Loucy (cell line): ENCODE data around the gene DACH1.

Experiments used
- H2AFZ ChIP-seq: fragments of 200-600 bp; sonication (generic); 2 replicates; pipeline ENCODE4 v1.6.0; 2016; ENCODE audit warnings: antibody characterized with exemption, mild to moderate bottlenecking, low read length, moderate library complexity
- H3F3A ChIP-seq: fragments of 200-600 bp; 2 replicates; pipeline ENCODE4 v1.6.0; 2016; ENCODE audit warnings: antibody characterized with exemption, low read depth, mild to moderate bottlenecking
- H3K27me3 ChIP-seq: fragments of 200-600 bp; sonication (generic); 2 replicates; pipeline ENCODE4 v1.6.1; 2014; ENCODE audit warnings: low read length, mild to moderate bottlenecking; ENCODE audit not compliant: insufficient read depth, poor library complexity, severe bottlenecking
- H3K36me3 ChIP-seq: fragments of 200-600 bp; sonication (generic); 2 replicates; pipeline ENCODE4 v1.6.1; 2016; ENCODE audit warnings: low read length; ENCODE audit not compliant: insufficient read depth
- H3K4me1 ChIP-seq: fragments of 200-600 bp; sonication (generic); 2 replicates; pipeline ENCODE4 v1.5.1; 2014; ENCODE audit warnings: low read length, mild to moderate bottlenecking; ENCODE audit not compliant: insufficient read depth, poor library complexity, severe bottlenecking
- H3K4me2 ChIP-seq: fragments of 200-600 bp; sonication (generic); 2 replicates; pipeline ENCODE4 v1.6.0; 2014; ENCODE audit warnings: antibody characterized with exemption, low read length, low read depth, mild to moderate bottlenecking; ENCODE audit not compliant: poor library complexity, severe bottlenecking
- H3K4me3 ChIP-seq: fragments of 200-600 bp; sonication (generic); 2 replicates; pipeline ENCODE4 v1.5.1; 2014; ENCODE audit warnings: low read length, mild to moderate bottlenecking, mixed read lengths; ENCODE audit not compliant: poor library complexity, severe bottlenecking
- H3K79me2 ChIP-seq: fragments of 200-600 bp; sonication (generic); 2 replicates; pipeline ENCODE4 v1.6.1; 2014; ENCODE audit warnings: low read length; ENCODE audit not compliant: insufficient read depth
- H3K9ac ChIP-seq: fragments of 200-600 bp; sonication (generic); 2 replicates; pipeline ENCODE4 v1.6.0; 2014; ENCODE audit warnings: mild to moderate bottlenecking, low read depth, low read length, moderate library complexity; ENCODE audit not compliant: poor library complexity, severe bottlenecking
- H3K9me2 ChIP-seq: fragments of 200-600 bp; sonication (generic); replicated peaks from 2 replicates; pipeline ENCODE4 v1.6.1; 2016; ENCODE audit warnings: low read depth, low read length, mixed read lengths
- H3K9me3 ChIP-seq: fragments of 200-600 bp; sonication (generic); 2 replicates; pipeline ENCODE4 v1.6.1; 2014; ENCODE audit warnings: mild to moderate bottlenecking, antibody characterized with exemption, low read length, low read depth; ENCODE audit not compliant: insufficient read depth
- H4K20me1 ChIP-seq: fragments of 200-600 bp; sonication (generic); 2 replicates; pipeline ENCODE4 v1.6.0; 2014; ENCODE audit warnings: antibody characterized with exemption, low read length, mild to moderate bottlenecking; ENCODE audit not compliant: insufficient read depth, poor library complexity, severe bottlenecking
- CTCF ChIP-seq: fragments of 200-600 bp; sonication (generic); conservative IDR thresholded peaks from 2 replicates; pipeline ENCODE4 v1.5.1; 2014; ENCODE audit warnings: mild to moderate bottlenecking, antibody characterized with exemption, low read length
- EZH2phosphoT487 ChIP-seq: fragments of 200-600 bp; IDR thresholded peaks from 2 replicates; pipeline ENCODE4 v1.6.1; 2018; ENCODE audit warnings: antibody characterized with exemption, mild to moderate bottlenecking, moderate library complexity, borderline replicate concordance

Gene DACH1

GRCh38 chr13:71634602-71635443 lies 232.2 kb downstream of the DACH1 start:
- no peaks in the 10 kb centered on the region for H4K20me1 ChIP-seq
- H3K4me2 ChIP-seq = no peak overlapping the region
- no peaks in the 10 kb centered on the region for H3K79me2 ChIP-seq
- no peaks in the 10 kb centered on the region for H3K36me3 ChIP-seq
- H3K9me2 ChIP-seq = no peaks in the 10 kb centered on the region
- H3K4me1 ChIP-seq = no peaks in the 10 kb centered on the region
- no peaks in the 10 kb centered on the region for H3K9me3 ChIP-seq
- TF ChIP-seq EZH2phosphoT487 (no peak), CTCF (no peak)
- no peak overlapping the region for H3K9ac ChIP-seq
- H3K4me3 ChIP-seq = no peak overlapping the region
- H3K27me3 ChIP-seq = no peaks in the 10 kb centered on the region
- H3F3A ChIP-seq = no peaks in the 10 kb centered on the region
- no peak overlapping the region for H2AFZ ChIP-seq

- Histone ChIP-seq H3K9me2 (no peaks in the 10 kb centered on the region), H3K9ac (no peak overlapping the region), H2AFZ (no peak overlapping the region), H3K9me3 (no peaks in the 10 kb centered on the region), H3K27me3 (no peaks in the 10 kb centered on the region), H3K36me3 (no peaks in the 10 kb centered on the region), H3K79me2 (no peaks in the 10 kb centered on the region), H3K4me3 (no peak overlapping the region), H3K4me1 (no peaks in the 10 kb centered on the region), H3F3A (no peaks in the 10 kb centered on the region), H3K4me2 (no peak overlapping the region), H4K20me1 (no peaks in the 10 kb centered on the region)
- TF ChIP-seq CTCF (no peak), EZH2phosphoT487 (no peak)
Observed at GRCh38 chr13:71634182-71634581, 232.8 kb downstream of the DACH1 start.

GRCh38 chr13:71632721-71633120 lies 234.3 kb downstream of the DACH1 start:
- Histone ChIP-seq H2AFZ (no peak overlapping the region), H3K4me2 (no peak overlapping the region), H3K4me3 (no peak overlapping the region)

More at GRCh38 chr13:71632721-71633120, 234.3 kb downstream of the DACH1 start:
- no peaks in the 10 kb centered on the region for H3F3A ChIP-seq
- no peak overlapping the region for H3K9ac ChIP-seq
- no peaks in the 10 kb centered on the region for H3K27me3 ChIP-seq
- no peaks in the 10 kb centered on the region for H3K9me3 ChIP-seq
- no peaks in the 10 kb centered on the region for H3K4me1 ChIP-seq
- no peaks in the 10 kb centered on the region for H4K20me1 ChIP-seq
- H3K9me2 ChIP-seq = no peaks in the 10 kb centered on the region
- no peaks in the 10 kb centered on the region for H3K79me2 ChIP-seq
- H3K36me3 ChIP-seq = no peaks in the 10 kb centered on the region
- TF ChIP-seq EZH2phosphoT487 (no peak), CTCF (no peak)
